Chondrocyte (in vitro differentiated cells): Measurements from ENCODE around the gene ELMO1. TPM values are rescaled to one million over a fixed set of nuclear protein-coding genes. Genes with fewer than 3 reads are reported as not detected.

Experiments used
- DNase-seq: peaks from one replicate; pipeline ENCODE4 v3.0.0; 2021; ENCODE audit warnings: mixed read lengths, low spot score
- H3K27ac Mint-ChIP-seq: one replicate; pipeline ENCODE4 v1.8.0; 2021; ENCODE audit warnings: mild to moderate bottlenecking, moderate library complexity, mixed read lengths; ENCODE audit not compliant: unreplicated experiment
- H3K27me3 Mint-ChIP-seq: 2 replicates; pipeline ENCODE4 v1.8.0; 2021; ENCODE audit warnings: low read depth, mixed read lengths
- H3K36me3 Mint-ChIP-seq: 2 replicates; pipeline ENCODE4 v1.8.0; 2021; ENCODE audit warnings: low read depth, mixed read lengths
- H3K4me1 Mint-ChIP-seq: 2 replicates; pipeline ENCODE4 v1.8.0; 2021; ENCODE audit warnings: low read depth, mild to moderate bottlenecking, mixed read lengths
- H3K4me3 Mint-ChIP-seq: one replicate; pipeline ENCODE4 v1.8.0; 2021; ENCODE audit warnings: mild to moderate bottlenecking, moderate library complexity, mixed read lengths; ENCODE audit not compliant: unreplicated experiment
- H3K9me3 Mint-ChIP-seq: 2 replicates; pipeline ENCODE4 v1.8.0; 2021; ENCODE audit warnings: low read depth, mixed read lengths
- total RNA-seq: library from RNA; stranded (reverse); gene quantifications from 3 replicates; pipeline ENCODE4 v1.2.1, GENCODE V29; 2021
- TF ChIP-seq, protein P1 (sequence below): fragments of 200-600 bp; sonication (generic); IDR thresholded peaks from 2 replicates; pipeline ENCODE4 v1.5.0; 2021; ENCODE audit warnings: antibody characterized with exemption, mild to moderate bottlenecking, moderate library complexity

The ELMO1 gene
- total RNA-seq, 1 donor from 2014 or later, result 0.42 TPM

DNA sequence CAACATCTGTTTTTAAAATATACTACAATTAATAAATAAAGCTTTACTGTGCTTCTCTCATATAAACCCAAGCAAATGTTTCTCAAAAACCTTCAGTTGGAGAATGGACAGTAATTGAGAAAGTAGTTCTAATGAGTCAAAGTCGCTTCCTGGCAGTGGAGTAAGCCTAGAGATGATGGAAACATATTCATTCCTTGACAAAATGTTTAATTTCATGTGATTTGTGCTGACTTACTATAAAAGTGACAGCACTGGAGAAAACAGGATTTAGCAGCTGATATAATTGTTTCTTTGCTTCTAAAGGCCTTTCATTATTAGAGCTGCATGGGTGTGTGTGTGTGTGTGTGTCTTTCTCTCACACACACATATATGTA is 9.0 kb downstream of the ELMO1 start:
- no peak overlapping the region for H3K4me3 Mint-ChIP-seq
- H3K27ac Mint-ChIP-seq, result no peak overlapping the region
- H3K27me3 Mint-ChIP-seq, result peaks cover 15% of the 10 kb centered on the region
- no peaks in the 10 kb centered on the region for H3K4me1 Mint-ChIP-seq
- no peaks in the 10 kb centered on the region for H3K36me3 Mint-ChIP-seq
- TF ChIP-seq, protein P1, sequence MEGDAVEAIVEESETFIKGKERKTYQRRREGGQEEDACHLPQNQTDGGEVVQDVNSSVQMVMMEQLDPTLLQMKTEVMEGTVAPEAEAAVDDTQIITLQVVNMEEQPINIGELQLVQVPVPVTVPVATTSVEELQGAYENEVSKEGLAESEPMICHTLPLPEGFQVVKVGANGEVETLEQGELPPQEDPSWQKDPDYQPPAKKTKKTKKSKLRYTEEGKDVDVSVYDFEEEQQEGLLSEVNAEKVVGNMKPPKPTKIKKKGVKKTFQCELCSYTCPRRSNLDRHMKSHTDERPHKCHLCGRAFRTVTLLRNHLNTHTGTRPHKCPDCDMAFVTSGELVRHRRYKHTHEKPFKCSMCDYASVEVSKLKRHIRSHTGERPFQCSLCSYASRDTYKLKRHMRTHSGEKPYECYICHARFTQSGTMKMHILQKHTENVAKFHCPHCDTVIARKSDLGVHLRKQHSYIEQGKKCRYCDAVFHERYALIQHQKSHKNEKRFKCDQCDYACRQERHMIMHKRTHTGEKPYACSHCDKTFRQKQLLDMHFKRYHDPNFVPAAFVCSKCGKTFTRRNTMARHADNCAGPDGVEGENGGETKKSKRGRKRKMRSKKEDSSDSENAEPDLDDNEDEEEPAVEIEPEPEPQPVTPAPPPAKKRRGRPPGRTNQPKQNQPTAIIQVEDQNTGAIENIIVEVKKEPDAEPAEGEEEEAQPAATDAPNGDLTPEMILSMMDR, result no peak
- no peak for DNase-seq
- H3K9me3 Mint-ChIP-seq, result no peaks in the 10 kb centered on the region

DNA sequence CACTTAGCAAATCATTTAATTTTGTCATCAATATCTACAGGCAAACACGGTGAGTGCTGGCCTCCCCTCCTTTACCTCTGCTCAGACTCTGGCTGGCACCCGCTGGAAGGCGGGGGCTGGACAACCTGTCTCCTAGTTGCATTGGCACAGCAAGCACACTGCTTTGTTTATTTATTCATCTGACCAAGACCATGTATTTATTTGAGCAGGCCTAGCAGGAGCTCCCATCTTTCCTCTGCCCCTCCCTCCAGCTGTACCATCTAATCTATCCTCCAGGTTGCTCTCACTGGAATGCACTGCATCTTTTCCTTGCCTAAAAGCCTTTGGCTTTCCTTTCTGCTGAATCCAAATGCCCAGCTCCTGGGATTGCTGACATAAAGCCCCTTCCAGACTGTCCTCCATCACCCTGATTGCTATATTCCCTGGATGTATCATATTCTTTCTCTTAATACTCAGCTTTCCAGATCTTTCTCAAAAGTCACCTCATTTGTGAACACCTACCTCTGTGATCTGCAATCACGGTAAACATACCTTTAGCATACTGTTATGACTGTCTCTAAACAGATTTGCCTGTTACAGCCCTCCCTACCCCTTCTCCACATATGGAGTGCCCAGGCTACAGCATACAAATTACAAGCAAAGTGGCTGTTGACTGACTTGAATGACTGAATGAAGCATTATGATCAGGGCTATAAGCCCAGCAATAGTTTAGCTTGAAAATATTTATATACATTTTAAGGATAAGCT is 9.6 kb downstream of the ELMO1 start:
- H3K27me3 Mint-ChIP-seq, result peaks cover 18% of the 10 kb centered on the region
- DNase-seq, result no peak
- H3K4me3 Mint-ChIP-seq, result no peak overlapping the region
- no peaks in the 10 kb centered on the region for H3K4me1 Mint-ChIP-seq
- H3K27ac Mint-ChIP-seq, result no peak overlapping the region
- TF ChIP-seq, protein P1, result no peak
- no peaks in the 10 kb centered on the region for H3K9me3 Mint-ChIP-seq
- no peaks in the 10 kb centered on the region for H3K36me3 Mint-ChIP-seq

DNA sequence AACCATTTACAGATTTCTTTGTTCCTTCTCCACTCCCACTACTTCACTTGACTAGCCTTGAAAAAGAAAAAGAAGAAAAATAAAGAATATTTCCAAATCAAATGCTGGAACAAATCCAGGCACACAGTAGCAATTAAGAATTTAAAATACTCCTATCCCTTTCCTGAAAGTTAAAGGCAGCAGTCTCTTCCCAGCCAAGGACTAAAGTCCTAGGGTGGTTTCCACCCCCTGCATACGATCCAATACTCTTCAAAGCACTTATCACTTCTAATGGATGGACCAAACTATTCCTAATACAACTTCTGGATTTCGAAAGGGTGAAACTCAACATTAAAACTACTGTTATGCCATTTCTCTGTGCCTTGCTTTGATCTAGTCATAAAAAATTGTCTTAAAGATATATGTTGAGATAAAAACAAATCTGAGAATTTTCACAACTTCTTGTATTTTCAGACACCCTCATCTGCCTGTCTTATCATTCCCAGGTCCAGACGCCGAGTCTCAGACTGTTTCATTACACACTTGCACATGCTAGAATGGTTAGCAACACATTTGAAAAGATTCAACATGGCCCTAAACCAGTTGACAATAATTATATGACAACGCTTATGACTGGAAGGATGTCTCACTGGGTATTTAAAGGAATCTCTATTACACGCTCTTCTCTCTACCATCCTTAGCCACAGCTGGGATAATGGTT is 13.4 kb downstream of the ELMO1 start:
- no peak overlapping the region for H3K27ac Mint-ChIP-seq
- H3K4me1 Mint-ChIP-seq, result no peaks in the 10 kb centered on the region
- TF ChIP-seq, protein P1, result no peak
- no peak overlapping the region for H3K4me3 Mint-ChIP-seq
- no peaks in the 10 kb centered on the region for H3K9me3 Mint-ChIP-seq
- H3K36me3 Mint-ChIP-seq, result no peaks in the 10 kb centered on the region
- peaks cover 6% of the 10 kb centered on the region for H3K27me3 Mint-ChIP-seq
- DNase-seq, result no peak

DNA sequence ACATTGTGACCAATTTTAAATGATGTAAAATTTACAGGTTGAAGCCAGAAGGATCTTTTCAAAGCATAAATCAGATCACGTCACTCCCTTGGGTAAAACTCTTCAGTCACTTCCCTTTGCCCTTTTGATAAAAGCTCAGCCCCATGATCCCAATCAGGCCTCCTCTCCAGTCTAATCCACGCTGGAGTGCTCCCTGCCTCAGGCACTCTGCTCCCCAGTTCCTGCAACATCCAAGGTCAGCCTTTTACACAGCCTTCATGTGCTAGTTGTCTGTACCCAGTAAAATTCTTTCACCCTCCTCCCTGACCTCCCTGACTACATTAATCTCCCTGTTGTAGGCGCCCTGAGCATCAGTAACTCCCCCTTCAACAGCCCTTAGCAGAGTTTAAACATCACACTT is 14.1 kb downstream of the ELMO1 start:
- H3K36me3 Mint-ChIP-seq, result no peaks in the 10 kb centered on the region
- TF ChIP-seq, protein P1, result no peak
- no peaks in the 10 kb centered on the region for H3K9me3 Mint-ChIP-seq
- H3K4me3 Mint-ChIP-seq, result no peak overlapping the region
- no peaks in the 10 kb centered on the region for H3K4me1 Mint-ChIP-seq
- H3K27me3 Mint-ChIP-seq, result peaks cover 6% of the 10 kb centered on the region
- DNase-seq, result no peak
- H3K27ac Mint-ChIP-seq, result no peak overlapping the region

DNA sequence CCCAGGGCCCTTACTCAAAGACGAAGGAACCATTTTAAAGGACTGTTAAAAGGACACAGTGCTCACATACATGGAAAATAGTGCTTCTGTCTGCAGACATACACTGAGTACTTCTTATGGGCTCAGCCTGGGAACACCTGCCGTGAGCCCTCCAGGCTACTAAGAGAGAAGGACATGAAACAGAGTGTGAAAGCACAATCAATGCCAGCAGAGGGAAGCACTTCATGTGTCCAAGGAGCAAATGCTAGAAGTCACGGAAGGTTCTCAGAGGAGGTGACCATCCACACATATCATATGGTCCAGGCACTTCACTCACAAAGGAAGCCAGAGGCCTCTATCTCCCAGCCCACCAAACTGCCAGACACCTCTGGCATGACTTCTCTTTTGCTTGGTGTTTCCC is 15.5 kb downstream of the ELMO1 start:
- Mint-ChIP-seq H3K27me3 (peaks cover 4% of the 10 kb centered on the region), H3K9me3 (no peaks in the 10 kb centered on the region), H3K4me3 (no peak overlapping the region), H3K4me1 (no peaks in the 10 kb centered on the region), H3K36me3 (no peaks in the 10 kb centered on the region), H3K27ac (no peak overlapping the region)
- TF ChIP-seq, protein P1, result peak; percentile 13
- no peak for DNase-seq
